Fibroblast of the aortic adventitia (primary cell): ENCODE data around the gene PSMC5. TPM values are rescaled to one million over a fixed set of nuclear protein-coding genes. Genes with fewer than 3 reads are reported as not detected.
"Not testable (repeated sequence)": the region's sequence is repeated elsewhere in the genome, so short reads cannot be mapped to it uniquely, and the experiment has no call there.

ENCODE experiments used
- DNase-seq: peaks from one replicate; pipeline ENCODE4 v3.0.0-alpha.2; 2010; ENCODE audit warnings: low read depth
- H3K4me3 ChIP-seq: 2 replicates; pipeline ENCODE4 v1.5.1; 2011; ENCODE audit warnings: low read depth, mild to moderate bottlenecking, control low read depth, low read length, moderate library complexity
- total RNA-seq: library from RNA; depleted of rRNA; stranded (reverse); fragments of >200 nt; gene quantifications from 2 replicates; pipeline ENCODE4 v1.2.3, GENCODE V29; 2012; ENCODE audit warnings: low replicate concordance
- TF ChIP-seq, protein P1 (sequence below): IDR thresholded peaks from 2 replicates; pipeline ENCODE4 v1.5.1; 2011; ENCODE audit warnings: mild to moderate bottlenecking, low read length, control low read depth, inconsistent platforms; ENCODE audit not compliant: insufficient read depth

The PSMC5 gene
- total RNA-seq, 1 donor: 68.2 TPM

GRCh38 chr17:63786971-63787711 lies 40.1 kb upstream of the PSMC5 start:
- no peak for DNase-seq
- TF ChIP-seq, protein P1, sequence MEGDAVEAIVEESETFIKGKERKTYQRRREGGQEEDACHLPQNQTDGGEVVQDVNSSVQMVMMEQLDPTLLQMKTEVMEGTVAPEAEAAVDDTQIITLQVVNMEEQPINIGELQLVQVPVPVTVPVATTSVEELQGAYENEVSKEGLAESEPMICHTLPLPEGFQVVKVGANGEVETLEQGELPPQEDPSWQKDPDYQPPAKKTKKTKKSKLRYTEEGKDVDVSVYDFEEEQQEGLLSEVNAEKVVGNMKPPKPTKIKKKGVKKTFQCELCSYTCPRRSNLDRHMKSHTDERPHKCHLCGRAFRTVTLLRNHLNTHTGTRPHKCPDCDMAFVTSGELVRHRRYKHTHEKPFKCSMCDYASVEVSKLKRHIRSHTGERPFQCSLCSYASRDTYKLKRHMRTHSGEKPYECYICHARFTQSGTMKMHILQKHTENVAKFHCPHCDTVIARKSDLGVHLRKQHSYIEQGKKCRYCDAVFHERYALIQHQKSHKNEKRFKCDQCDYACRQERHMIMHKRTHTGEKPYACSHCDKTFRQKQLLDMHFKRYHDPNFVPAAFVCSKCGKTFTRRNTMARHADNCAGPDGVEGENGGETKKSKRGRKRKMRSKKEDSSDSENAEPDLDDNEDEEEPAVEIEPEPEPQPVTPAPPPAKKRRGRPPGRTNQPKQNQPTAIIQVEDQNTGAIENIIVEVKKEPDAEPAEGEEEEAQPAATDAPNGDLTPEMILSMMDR: no peak
- no peak overlapping the region for H3K4me3 ChIP-seq

DNA sequence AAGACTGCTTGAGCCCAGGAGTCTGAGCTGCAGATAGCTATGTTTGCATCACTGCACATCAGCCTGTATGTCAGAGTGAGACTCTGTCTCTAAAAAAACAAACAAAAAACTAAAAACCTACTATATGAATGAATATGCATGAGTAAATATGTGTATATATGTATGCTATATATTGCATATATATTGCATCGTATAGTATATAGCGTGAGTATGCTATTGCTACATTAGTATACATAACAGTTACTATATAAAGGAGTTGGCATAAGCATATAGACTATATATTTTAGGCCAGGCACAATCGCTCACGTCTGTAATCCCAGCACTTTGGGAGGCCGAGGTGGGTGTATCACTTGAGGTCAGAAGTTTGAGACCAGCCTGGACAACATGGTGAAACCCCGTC lies 37.2 kb upstream of the PSMC5 start:
- TF ChIP-seq, protein P1: no peak
- no peak overlapping the region for H3K4me3 ChIP-seq
- no peak for DNase-seq

DNA sequence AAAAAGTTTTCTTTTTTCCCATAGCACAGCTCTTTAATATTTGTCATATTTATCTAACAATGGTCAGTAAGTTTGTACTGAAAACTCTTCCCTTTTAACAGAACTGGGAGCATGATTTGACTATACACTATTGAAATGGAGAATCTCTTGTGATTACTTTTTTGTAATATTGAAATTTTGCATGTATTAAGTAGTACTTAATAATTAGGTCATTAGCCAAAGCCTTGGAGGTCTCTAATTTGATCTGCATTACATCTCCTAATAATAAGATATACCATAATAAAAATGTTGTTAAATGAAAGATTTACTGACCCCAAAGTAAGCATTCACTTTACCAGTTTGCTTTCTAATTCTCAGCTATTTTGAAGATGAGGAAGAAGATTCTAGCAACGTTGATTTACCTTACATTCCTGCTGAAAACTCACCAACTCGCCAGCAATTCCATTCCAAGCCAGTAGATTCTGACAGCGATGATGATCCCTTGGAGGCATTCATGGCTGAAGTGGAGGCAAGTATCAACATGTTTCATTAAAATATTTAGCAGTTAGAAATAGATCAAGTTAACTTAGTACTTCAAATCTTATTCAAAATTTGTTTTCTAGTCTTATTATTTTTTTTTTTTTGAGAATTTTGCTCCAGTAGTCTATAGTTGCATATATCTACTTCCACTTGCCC lies 35.0 kb upstream of the PSMC5 start:
- no peak for DNase-seq
- H3K4me3 ChIP-seq: no peak overlapping the region
- TF ChIP-seq, protein P1: no peak

DNA sequence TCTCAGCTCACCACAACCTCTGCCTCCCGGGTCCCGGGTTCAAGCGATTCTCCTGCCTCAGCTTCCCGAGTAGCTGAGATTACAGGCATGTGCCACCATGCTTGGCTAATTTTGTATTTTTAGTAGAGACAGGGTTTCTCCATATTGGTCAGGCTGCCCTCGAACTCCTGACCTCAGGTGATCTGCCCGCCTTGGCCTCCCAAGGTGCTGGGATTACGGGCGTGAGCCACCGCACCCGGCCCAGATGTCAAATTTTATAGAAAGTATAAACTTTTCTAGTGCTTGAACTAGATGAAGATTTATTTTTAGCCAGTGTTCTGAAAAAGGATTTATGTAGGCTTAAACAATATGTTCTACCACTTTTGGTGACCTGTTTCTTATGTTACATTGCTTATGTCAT lies 30.9 kb upstream of the PSMC5 start:
- not testable (repeated sequence) for H3K4me3 ChIP-seq, DNase-seq

DNA sequence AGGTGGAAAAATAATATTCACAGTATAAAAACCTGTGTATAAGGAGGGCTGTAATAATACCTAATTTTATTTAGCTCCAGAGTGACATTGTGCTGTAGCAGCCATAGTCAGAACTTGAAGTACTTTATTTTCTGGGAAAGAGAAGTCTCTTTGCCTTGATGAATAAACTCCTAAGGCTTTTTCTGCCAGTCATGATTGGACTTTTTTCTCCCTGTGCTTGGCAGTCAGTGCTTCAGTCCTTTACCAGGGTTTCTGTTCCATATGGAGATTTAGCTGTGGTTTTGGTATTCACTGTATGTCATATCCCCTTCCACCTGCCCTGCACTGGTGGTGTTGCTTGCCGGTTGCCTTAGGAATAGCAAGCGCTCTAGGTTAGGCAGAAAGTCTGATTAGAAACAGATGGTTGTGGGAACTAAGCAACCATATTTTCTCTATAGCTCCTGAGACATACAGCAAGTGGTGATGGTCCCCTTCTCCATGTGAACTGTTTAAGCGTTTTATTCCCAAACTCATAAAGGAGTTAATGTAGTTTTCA lies 28.6 kb upstream of the PSMC5 start:
- no peak for DNase-seq
- TF ChIP-seq, protein P1: no peak
- no peak overlapping the region for H3K4me3 ChIP-seq

DNA sequence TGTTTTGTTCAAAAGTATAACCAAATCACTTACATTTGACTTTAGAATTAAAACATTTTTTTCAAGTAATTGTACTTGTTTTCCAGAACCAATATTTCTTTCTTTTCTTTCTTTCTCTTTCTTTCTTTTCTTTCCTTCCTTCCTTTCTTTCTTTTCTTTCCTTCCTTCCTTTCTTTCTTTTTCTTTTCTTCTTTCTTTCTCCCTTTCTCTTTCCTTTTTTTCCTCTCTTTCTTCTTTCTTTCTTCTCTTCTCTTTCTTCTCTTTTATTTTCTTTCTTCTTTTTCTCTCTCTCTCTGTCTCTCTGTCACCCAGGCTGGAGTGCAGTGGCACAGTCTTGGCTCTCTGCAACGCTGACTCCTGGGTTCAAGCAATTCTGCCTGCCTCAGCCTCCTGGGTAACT lies 26.4 kb upstream of the PSMC5 start:
- TF ChIP-seq, protein P1: no peak
- no peak overlapping the region for H3K4me3 ChIP-seq
- no peak for DNase-seq

DNA sequence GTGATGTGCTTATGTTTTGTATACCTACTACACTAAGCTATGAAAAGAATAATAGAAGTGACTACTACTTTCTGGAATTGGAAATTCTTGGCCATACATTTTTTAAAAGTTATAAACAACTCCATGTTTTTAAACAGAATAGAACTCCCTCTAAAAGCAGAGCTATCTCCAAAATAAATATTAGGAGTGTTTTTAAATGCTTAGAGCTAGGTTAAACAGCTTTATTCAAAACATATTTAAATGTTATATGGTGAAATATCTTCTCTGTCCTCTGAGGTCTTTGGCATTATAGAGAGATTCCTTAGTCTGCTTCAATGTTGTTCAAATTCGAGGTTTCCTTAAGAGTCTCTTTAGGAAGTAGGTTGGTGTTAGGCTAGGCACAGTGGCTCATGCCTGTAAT lies 22.9 kb upstream of the PSMC5 start:
- no peak for DNase-seq
- H3K4me3 ChIP-seq: no peak overlapping the region
- TF ChIP-seq, protein P1: no peak
